HL-60 (cell line): ENCODE data around the gene PUS1.

ENCODE experiments used
- SPI1 ChIP-seq: IDR thresholded peaks from 2 replicates; pipeline ENCODE4 v1.6.1; 2012; ENCODE audit warnings: low read depth, mild to moderate bottlenecking, borderline replicate concordance
- TF ChIP-seq, protein P1 (sequence below): IDR thresholded peaks from one replicate; pipeline ENCODE4 v1.5.1; 2011; ENCODE audit warnings: low read length, control low read depth, inconsistent platforms; ENCODE audit not compliant: insufficient read depth

GRCh38 chr12:131896080-131896810, 32.8 kb upstream of the PUS1 start:
- TF ChIP-seq, protein P1, sequence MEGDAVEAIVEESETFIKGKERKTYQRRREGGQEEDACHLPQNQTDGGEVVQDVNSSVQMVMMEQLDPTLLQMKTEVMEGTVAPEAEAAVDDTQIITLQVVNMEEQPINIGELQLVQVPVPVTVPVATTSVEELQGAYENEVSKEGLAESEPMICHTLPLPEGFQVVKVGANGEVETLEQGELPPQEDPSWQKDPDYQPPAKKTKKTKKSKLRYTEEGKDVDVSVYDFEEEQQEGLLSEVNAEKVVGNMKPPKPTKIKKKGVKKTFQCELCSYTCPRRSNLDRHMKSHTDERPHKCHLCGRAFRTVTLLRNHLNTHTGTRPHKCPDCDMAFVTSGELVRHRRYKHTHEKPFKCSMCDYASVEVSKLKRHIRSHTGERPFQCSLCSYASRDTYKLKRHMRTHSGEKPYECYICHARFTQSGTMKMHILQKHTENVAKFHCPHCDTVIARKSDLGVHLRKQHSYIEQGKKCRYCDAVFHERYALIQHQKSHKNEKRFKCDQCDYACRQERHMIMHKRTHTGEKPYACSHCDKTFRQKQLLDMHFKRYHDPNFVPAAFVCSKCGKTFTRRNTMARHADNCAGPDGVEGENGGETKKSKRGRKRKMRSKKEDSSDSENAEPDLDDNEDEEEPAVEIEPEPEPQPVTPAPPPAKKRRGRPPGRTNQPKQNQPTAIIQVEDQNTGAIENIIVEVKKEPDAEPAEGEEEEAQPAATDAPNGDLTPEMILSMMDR, result no peak
- TF ChIP-seq SPI1, result no peak
